Measurements from ENCODE around the gene WNT3A. TPM values are rescaled to one million over a fixed set of nuclear protein-coding genes. Genes with fewer than 3 reads are reported as not detected.

Gene WNT3A
- total and polyA plus RNA-seq, 9 of the 15 experiments (the other 6 are each of a cell fraction or from before 2014, with no cell fraction given): not detected

DNA sequence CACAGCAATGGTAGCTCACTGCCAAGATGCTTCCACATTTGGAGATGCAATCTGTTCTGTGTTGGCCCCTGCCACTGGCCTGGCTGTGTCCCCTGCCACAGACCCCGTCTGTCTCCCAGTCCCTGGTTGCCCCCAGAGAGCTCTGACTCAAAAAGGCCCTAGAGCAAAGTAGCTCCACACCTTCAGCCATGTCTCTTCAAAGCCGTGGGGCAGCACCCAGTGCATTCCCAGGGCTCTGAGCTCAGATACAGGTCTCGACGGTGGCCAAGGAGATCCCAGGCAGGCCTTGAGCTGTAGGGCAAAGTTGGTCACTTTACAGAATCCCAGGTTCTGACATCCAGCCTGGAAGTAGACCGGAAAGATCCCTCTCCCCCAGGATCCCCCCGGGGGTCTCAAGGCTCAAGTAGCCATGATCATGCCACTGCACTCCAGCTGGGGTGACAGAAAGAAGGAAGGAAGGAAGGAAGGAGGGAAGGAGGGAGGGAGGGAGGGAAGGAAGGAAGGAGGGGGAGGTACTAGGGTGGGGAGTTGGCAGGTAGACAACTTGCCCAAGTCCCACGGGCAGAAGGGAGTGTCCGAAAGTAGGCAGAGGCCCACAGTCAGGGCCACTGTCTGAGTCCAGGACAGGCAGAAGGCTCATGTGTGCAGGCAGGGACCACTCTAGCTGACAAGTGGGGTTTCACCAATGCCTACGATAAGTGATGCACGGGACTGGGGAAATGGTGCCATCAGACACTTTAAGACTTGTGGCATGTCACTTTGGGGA lies 71.0 kb downstream of the WNT3A start:
- H3K36me3 ChIP-seq (ENCODE audit: control insufficient read depth, insufficient read depth, low read length): no peaks in the 10 kb centered on the region; the same call in 2 of the 3 replicates
- no peak for DNase-seq (ENCODE audit: extremely low read depth in 1 of 4, low spot score in 3 of 4)
- FAIRE-seq: no peak
- in situ Hi-C loops (cut with MboI): no loop called here
- peaks cover 0 to 24% of the 10 kb centered on the region in 2 experiments; a peak in 3 of 5 replicates for H3K27me3 ChIP-seq (ENCODE audit: control insufficient read depth in 2 of 2, insufficient read depth in 2 of 2, low read length in 2 of 2)
- intact Hi-C loops (cut with micrococcal nuclease): loop anchor here (5.0 kb wide), 1 partner anchor 315 kb away; no protein-coding TSS in a partner anchor
- H3K4me3 ChIP-seq: no peak overlapping the region
- no peak overlapping the region for H3K4me2 ChIP-seq (ENCODE audit: insufficient read depth, low read length)
- peaks cover 4 to 52% of the 10 kb centered on the region in 2 experiments; a peak in 3 of 5 replicates for H3K4me1 ChIP-seq (replicated peaks in 1 of 2; ENCODE audit: control insufficient read depth in 2 of 2, insufficient read depth in 2 of 2, low read length in 2 of 2)
- WGBS (ENCODE audit: insufficient coverage, low coverage, missing lambda C conversion rate): 25% methylated on average over 10 of the region's 10 CpGs
- no peaks in the 10 kb centered on the region for H3K9me3 ChIP-seq (replicated peaks; ENCODE audit: control insufficient read depth, insufficient read depth, low read depth, low read length)
- no peak overlapping the region for H2AFZ ChIP-seq (ENCODE audit: low read depth, low read length)
- H3K9me1 ChIP-seq (ENCODE audit: control insufficient read depth, insufficient read depth, low read length): no peaks in the 10 kb centered on the region
- POLR2A ChIA-PET: interaction anchor here (0.7 to 1.8 kb wide), 7 partner anchors 9 to 420 kb away, joined by 3 to 6 read pairs (median 3); no protein-coding TSS in a partner anchor
- no peak for ATAC-seq
- CTCF ChIA-PET (ENCODE audit: low intra/inter-chr PET ratio): no interaction called here
- peaks cover 38% of the 10 kb centered on the region for H4K20me1 ChIP-seq (replicated peaks; ENCODE audit: control insufficient read depth, insufficient read depth, low read length)
- H3K9ac ChIP-seq (ENCODE audit: insufficient read depth in 1 of 2, low read depth in 2 of 2, low read length in 2 of 2): no peak overlapping the region; a peak in 1 of 4 replicates
- H3K27ac ChIP-seq (ENCODE audit: extremely low read depth, low read depth, low read length): no peak overlapping the region
- H3K79me2 ChIP-seq (ENCODE audit: control insufficient read depth, insufficient read depth, low read length): peaks cover 22% of the 10 kb centered on the region
- BruUV-seq (replicated peaks): no TSS peak
- TF ChIP-seq ZNF224 (CRISPR knock-in tag; IDR thresholded peaks at IDR 0.05): no peak
- no peak for TF ChIP-seq ZNF311 (CRISPR knock-in tag; IDR thresholded peaks at IDR 0.05)
- TF ChIP-seq, protein P1, sequence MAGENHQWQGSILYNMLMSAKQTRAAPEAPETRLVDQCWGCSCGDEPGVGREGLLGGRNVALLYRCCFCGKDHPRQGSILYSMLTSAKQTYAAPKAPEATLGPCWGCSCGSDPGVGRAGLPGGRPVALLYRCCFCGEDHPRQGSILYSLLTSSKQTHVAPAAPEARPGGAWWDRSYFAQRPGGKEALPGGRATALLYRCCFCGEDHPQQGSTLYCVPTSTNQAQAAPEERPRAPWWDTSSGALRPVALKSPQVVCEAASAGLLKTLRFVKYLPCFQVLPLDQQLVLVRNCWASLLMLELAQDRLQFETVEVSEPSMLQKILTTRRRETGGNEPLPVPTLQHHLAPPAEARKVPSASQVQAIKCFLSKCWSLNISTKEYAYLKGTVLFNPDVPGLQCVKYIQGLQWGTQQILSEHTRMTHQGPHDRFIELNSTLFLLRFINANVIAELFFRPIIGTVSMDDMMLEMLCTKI (IDR thresholded peaks at IDR 0.05; ENCODE audit: partially characterized antibody): no peak
- TF ChIP-seq ZNF444 (CRISPR knock-in tag; IDR thresholded peaks at IDR 0.05): no peak
- TF ChIP-seq PRMT5 (CRISPR knock-in tag; IDR thresholded peaks at IDR 0.05): no peak
- no peak for TF ChIP-seq HDGF (IDR thresholded peaks at IDR 0.05)
- no peak for TF ChIP-seq MEIS2 (IDR thresholded peaks at IDR 0.05; ENCODE audit: partially characterized antibody)
- TF ChIP-seq ZC3H11A (IDR thresholded peaks at IDR 0.05; ENCODE audit: low read depth, low read length): no peak
- TF ChIP-seq, protein P2, sequence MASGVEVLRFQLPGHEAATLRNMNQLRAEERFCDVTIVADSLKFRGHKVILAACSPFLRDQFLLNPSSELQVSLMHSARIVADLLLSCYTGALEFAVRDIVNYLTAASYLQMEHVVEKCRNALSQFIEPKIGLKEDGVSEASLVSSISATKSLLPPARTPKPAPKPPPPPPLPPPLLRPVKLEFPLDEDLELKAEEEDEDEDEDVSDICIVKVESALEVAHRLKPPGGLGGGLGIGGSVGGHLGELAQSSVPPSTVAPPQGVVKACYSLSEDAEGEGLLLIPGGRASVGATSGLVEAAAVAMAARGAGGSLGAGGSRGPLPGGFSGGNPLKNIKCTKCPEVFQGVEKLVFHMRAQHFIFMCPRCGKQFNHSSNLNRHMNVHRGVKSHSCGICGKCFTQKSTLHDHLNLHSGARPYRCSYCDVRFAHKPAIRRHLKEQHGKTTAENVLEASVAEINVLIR (CRISPR knock-in tag; IDR thresholded peaks at IDR 0.05): no peak
- TF ChIP-seq, protein P3, sequence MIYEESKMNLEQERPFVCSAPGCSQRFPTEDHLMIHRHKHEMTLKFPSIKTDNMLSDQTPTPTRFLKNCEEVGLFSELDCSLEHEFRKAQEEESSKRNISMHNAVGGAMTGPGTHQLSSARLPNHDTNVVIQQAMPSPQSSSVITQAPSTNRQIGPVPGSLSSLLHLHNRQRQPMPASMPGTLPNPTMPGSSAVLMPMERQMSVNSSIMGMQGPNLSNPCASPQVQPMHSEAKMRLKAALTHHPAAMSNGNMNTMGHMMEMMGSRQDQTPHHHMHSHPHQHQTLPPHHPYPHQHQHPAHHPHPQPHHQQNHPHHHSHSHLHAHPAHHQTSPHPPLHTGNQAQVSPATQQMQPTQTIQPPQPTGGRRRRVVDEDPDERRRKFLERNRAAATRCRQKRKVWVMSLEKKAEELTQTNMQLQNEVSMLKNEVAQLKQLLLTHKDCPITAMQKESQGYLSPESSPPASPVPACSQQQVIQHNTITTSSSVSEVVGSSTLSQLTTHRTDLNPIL (CRISPR knock-in tag; IDR thresholded peaks at IDR 0.05): no peak
- no peak for TF ChIP-seq TRIM25 (IDR thresholded peaks at IDR 0.05; ENCODE audit: borderline replicate concordance)
- TF ChIP-seq MLX (CRISPR knock-in tag; conservative IDR thresholded peaks at IDR 0.05): no peak
- TF ChIP-seq SMARCA4 (IDR thresholded peaks at IDR 0.05): no peak
